ENCODE measurements around the gene CUEDC1. TPM values are rescaled to one million over a fixed set of nuclear protein-coding genes. Genes with fewer than 3 reads are reported as not detected.

The CUEDC1 gene
- total and polyA plus RNA-seq, 2 of the 13 experiments (the other 11 are each of a cell fraction or from before 2014, with no cell fraction given), result 7.4 to 12.9 TPM

- TF ChIP-seq ZNF510 (CRISPR knock-in tag; IDR thresholded peaks at IDR 0.05; ENCODE audit: low read depth) (no peak; the same call in 1 of the 2 replicates), ZSCAN21 (CRISPR knock-in tag; IDR thresholded peaks at IDR 0.05; ENCODE audit: borderline replicate concordance) (no peak), RFXANK (CRISPR knock-in tag; IDR thresholded peaks at IDR 0.05) (no peak), MIER3 (CRISPR knock-in tag; IDR thresholded peaks at IDR 0.05; ENCODE audit: borderline replicate concordance) (0 out of 2 replicates have a peak, but pooled peaks have one; percentile 15), ZNF772 (CRISPR knock-in tag; IDR thresholded peaks at IDR 0.05) (0 out of 2 replicates have a peak, but pooled peaks have one; percentile 13), HDAC2 (CRISPR knock-in tag; IDR thresholded peaks at IDR 0.05) (no peak; the same call in 1 of the 2 replicates), SUZ12 (IDR thresholded peaks at IDR 0.05; ENCODE audit: low read depth, low read length) (no peak), MAF1 (CRISPR knock-in tag; IDR thresholded peaks at IDR 0.05; ENCODE audit: borderline replicate concordance) (no peak), MATR3 (CRISPR knock-in tag; IDR thresholded peaks at IDR 0.05) (no peak), TRIM22 (IDR thresholded peaks at IDR 0.05) (no peak), ZNF142 (CRISPR knock-in tag; IDR thresholded peaks at IDR 0.05) (peak; percentile 15), NFYC (CRISPR knock-in tag; IDR thresholded peaks at IDR 0.05) (no peak), ZNF280D (CRISPR knock-in tag; IDR thresholded peaks at IDR 0.05) (peak; percentile 56; the same call in 1 of the 2 replicates), RFX5 (IDR thresholded peaks at IDR 0.05; ENCODE audit: low read depth, low read length) (no peak; the same call in 1 of the 2 replicates), SOX13 (IDR thresholded peaks at IDR 0.05) (no peak), SOX13 (CRISPR knock-in tag; conservative IDR thresholded peaks at IDR 0.05 in 1 of 2, IDR thresholded peaks at IDR 0.05 in 1 of 2) (peak in 1 of 2 experiments; percentile 21; a peak in 1 of 4 replicates)
These were observed 62.2 kb downstream of the CUEDC1 start (continued) for GRCh38 chr17:57892820-57893595.

Measured in HepG2 (cell line).